ENCODE measurements around the gene PAIP1.

GRCh38 chr5:43551731-43552130 lies 5.1 kb downstream of the PAIP1 start:
- no peak for TF ChIP-seq CTCF (IDR thresholded peaks at IDR 0.05; ENCODE audit: low read length)
- TF ChIP-seq EZH2phosphoT487 (IDR thresholded peaks at IDR 0.05; ENCODE audit: low read length), result no peak
